ENCODE data around the gene MLC1.

MLC1 gene

GRCh38 chr22:50057278-50058060, 27.8 kb downstream of the MLC1 start:
- FAIRE-seq = no peak

- FAIRE-seq = no peak
Measured at GRCh38 chr22:50056214-50056972, 28.8 kb downstream of the MLC1 start.

GRCh38 chr22:50053861-50054260, 31.4 kb downstream of the MLC1 start:
- no peak for FAIRE-seq

GRCh38 chr22:50051930-50052329, 33.3 kb downstream of the MLC1 start:
- FAIRE-seq = no peak

GRCh38 chr22:50049299-50050195, 35.7 kb downstream of the MLC1 start:
- FAIRE-seq = no peak

- FAIRE-seq = no peak
Measured at GRCh38 chr22:50048836-50049235, 36.4 kb downstream of the MLC1 start.

GRCh38 chr22:50048061-50048765, 37.0 kb downstream of the MLC1 start:
- FAIRE-seq = no peak

GRCh38 chr22:50047346-50047745, 37.9 kb downstream of the MLC1 start:
- FAIRE-seq = no peak

- FAIRE-seq = no peak
Measured at GRCh38 chr22:50046481-50047245, 38.6 kb downstream of the MLC1 start.

GRCh38 chr22:50046019-50046415, 39.2 kb downstream of the MLC1 start:
- no peak for FAIRE-seq

GRCh38 chr22:50045211-50046018, 39.8 kb downstream of the MLC1 start:
- FAIRE-seq = no peak

GRCh38 chr22:50044485-50045118, 40.6 kb downstream of the MLC1 start:
- FAIRE-seq = no peak

GRCh38 chr22:50041361-50042065, 43.7 kb downstream of the MLC1 start:
- FAIRE-seq = no peak

- no peak for FAIRE-seq
Measured at GRCh38 chr22:50040717-50041116, 44.5 kb downstream of the MLC1 start.

- no peak for FAIRE-seq
Measured at GRCh38 chr22:50039669-50040443, 45.4 kb downstream of the MLC1 start.

GRCh38 chr22:50035976-50036724, 49.1 kb downstream of the MLC1 start:
- FAIRE-seq = no peak

GRCh38 chr22:50035131-50035881, 49.9 kb downstream of the MLC1 start:
- no peak for FAIRE-seq

Data from endometrium (tissue), 2 donors.